Measurements from ENCODE around the gene PLS1.
A peak's percentile ranks its signal among the peaks of the same experiment; 100 is the strongest.
"Not testable (repeated sequence)": the region's sequence is repeated elsewhere in the genome, so short reads cannot be mapped to it uniquely, and the experiment has no call there.

Gene PLS1

GRCh38 chr3:142597906-142598305 is 1.7 kb downstream of the PLS1 start:
- no peak for DNase-seq

GRCh38 chr3:142601713-142602112 is 5.5 kb downstream of the PLS1 start:
- no peak for DNase-seq

GRCh38 chr3:142602619-142603385 is 6.6 kb downstream of the PLS1 start:
- no peak for DNase-seq

- not testable (repeated sequence) for DNase-seq
Observed at GRCh38 chr3:142603386-142603705, 7.2 kb downstream of the PLS1 start.

GRCh38 chr3:142604940-142605339 is 8.7 kb downstream of the PLS1 start:
- DNase-seq, result no peak

GRCh38 chr3:142608631-142609030 is 12.4 kb downstream of the PLS1 start:
- no peak for DNase-seq

- DNase-seq, result no peak
Observed at GRCh38 chr3:142609136-142609535, 12.9 kb downstream of the PLS1 start.

GRCh38 chr3:142611206-142611605 is 15.0 kb downstream of the PLS1 start:
- no peak for DNase-seq

GRCh38 chr3:142613491-142613890 is 17.3 kb downstream of the PLS1 start:
- DNase-seq, result no peak

- DNase-seq, result no peak
Observed at GRCh38 chr3:142614059-142614626, 17.9 kb downstream of the PLS1 start.

- no peak for DNase-seq
Observed at GRCh38 chr3:142615171-142615570, 19.0 kb downstream of the PLS1 start.

GRCh38 chr3:142618917-142619461 is 22.8 kb downstream of the PLS1 start:
- peak; percentile 47 for DNase-seq

- no peak for DNase-seq
Observed at GRCh38 chr3:142622405-142622804, 26.2 kb downstream of the PLS1 start.

- DNase-seq, result no peak
Observed at GRCh38 chr3:142623194-142623593, 27.0 kb downstream of the PLS1 start.

- no peak for DNase-seq
Observed at GRCh38 chr3:142624341-142625152, 28.4 kb downstream of the PLS1 start.

- no peak for DNase-seq
Observed at GRCh38 chr3:142625153-142625440, 28.9 kb downstream of the PLS1 start.

GRCh38 chr3:142626971-142627370 is 30.8 kb downstream of the PLS1 start:
- DNase-seq, result no peak

GRCh38 chr3:142628801-142629200 is 32.6 kb downstream of the PLS1 start:
- no peak for DNase-seq

GRCh38 chr3:142633073-142633472 is 36.9 kb downstream of the PLS1 start:
- no peak for DNase-seq

GRCh38 chr3:142636050-142636449 is 39.9 kb downstream of the PLS1 start:
- DNase-seq, result no peak

- no peak for DNase-seq
Observed at GRCh38 chr3:142636664-142637063, 40.5 kb downstream of the PLS1 start.

GRCh38 chr3:142638291-142638690 is 42.1 kb downstream of the PLS1 start:
- no peak for DNase-seq

- DNase-seq, result no peak
Observed at GRCh38 chr3:142641504-142641903, 45.3 kb downstream of the PLS1 start.

- DNase-seq, result no peak
Observed at GRCh38 chr3:142642956-142643355, 46.8 kb downstream of the PLS1 start.
